Pons (tissue), 1 donor: ENCODE measurements around the gene AFF3.

ENCODE experiments used
- DNase-seq: peaks from one replicate; pipeline ENCODE4 v3.0.0-alpha.2; 2016; ENCODE audit warnings: low spot score

The AFF3 gene

GRCh38 chr2:99634234-99634633 lies 508.2 kb downstream of the AFF3 start:
- DNase-seq, result no peak

GRCh38 chr2:99631700-99632099 lies 510.7 kb downstream of the AFF3 start:
- no peak for DNase-seq

GRCh38 chr2:99629320-99629719 lies 513.1 kb downstream of the AFF3 start:
- no peak for DNase-seq

DNA sequence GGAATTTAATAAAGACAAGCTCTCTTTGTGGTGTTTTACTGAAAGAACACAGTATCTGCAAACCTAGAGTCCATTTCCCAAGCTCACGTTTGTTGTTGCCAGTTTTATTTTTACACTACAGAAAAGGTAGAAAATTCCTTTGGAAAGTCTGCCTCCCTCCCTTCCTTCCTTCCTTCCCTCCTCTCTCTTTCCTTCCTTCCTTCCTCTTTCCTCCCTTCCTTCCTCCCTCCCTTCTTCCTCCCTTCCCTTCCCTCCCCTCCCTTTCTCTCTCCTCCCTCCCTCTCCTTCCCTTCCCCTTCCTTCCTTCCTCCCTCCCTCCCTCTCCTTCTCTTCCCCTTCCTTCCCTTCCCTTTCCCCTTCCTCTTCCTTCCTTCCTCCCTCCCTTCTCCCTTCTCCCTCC lies 516.2 kb downstream of the AFF3 start:
- no peak for DNase-seq

DNA sequence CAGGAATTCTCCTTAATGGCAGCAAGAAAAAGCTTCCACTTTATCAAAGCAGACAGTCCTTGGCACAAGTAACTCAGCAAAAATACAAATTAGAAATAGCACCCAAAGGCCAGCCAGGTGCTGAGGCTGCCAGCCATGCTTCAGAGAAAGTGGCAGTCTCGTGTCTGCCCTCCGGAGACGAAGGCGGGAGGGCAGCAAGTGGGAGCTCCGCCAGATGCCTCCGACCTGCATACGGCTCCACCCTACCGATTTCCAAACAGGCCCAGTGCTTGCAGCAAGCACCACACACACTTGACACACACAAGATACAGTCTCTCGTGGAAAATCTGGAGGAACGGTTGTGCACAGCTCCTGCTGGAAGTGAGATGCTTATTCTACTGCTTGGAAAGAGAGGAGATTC lies 517.7 kb downstream of the AFF3 start:
- DNase-seq, result no peak

- DNase-seq, result no peak
Measured at GRCh38 chr2:99623613-99624012, 518.8 kb downstream of the AFF3 start.

GRCh38 chr2:99623035-99623434 lies 519.4 kb downstream of the AFF3 start:
- DNase-seq, result no peak

GRCh38 chr2:99622534-99622933 lies 519.9 kb downstream of the AFF3 start:
- DNase-seq, result no peak

- DNase-seq, result no peak
Measured at GRCh38 chr2:99621774-99622173, 520.6 kb downstream of the AFF3 start.

- no peak for DNase-seq
Measured at GRCh38 chr2:99621106-99621505, 521.3 kb downstream of the AFF3 start.

- no peak for DNase-seq
Measured at GRCh38 chr2:99619151-99619550, 523.2 kb downstream of the AFF3 start.

DNA sequence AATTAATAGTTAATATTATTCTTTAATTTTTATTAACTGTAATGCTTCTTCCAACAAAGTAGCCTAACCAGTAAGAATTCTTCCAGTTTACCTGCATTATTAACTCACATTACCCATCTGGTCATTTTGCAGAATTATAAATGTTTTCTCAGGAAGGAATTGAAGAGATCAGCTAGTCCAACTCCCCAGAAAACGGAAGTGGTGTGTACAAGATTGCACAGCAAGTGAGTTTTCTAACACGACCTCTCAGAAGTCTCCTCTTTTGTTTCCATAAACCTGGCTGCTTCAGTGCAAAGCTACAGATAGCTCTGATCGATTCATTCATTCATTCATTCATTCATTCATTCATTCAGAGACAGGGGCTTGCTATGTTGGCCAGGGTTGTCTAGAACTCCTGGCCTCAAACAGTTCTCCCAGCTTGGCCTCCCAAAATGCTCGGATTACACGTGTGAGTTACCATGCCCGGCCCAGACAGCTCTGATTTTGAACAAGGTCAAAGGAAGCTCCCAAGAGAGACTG lies 523.8 kb downstream of the AFF3 start:
- DNase-seq, result no peak

- no peak for DNase-seq
Measured at GRCh38 chr2:99617811-99618210, 524.6 kb downstream of the AFF3 start.

DNA sequence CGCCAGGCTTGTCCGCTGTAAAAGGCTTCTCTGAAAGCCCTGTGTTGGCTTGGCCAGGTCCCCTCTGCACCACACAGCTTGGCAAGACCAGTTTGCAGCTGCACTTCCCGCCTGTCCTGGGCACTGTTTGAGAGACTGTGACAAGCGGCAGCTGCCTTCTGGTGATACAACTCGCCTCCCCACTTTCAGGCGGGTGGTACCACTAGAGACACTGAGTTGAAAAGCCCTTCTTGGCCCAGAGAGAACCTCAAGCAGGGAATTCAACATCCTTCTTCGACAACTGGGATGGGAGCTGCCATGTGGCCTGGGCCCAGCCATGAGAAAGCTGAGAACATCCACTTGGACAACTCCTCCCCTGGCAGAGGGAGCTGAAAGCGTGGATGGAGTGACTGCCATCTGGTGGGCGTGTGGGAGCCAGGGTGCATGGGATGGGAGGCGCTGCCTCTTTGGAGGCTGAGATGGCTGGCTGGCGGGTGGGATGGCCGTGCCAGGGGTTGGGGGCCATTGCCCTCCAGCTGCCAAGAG lies 527.1 kb downstream of the AFF3 start:
- peak; percentile 37 for DNase-seq

DNA sequence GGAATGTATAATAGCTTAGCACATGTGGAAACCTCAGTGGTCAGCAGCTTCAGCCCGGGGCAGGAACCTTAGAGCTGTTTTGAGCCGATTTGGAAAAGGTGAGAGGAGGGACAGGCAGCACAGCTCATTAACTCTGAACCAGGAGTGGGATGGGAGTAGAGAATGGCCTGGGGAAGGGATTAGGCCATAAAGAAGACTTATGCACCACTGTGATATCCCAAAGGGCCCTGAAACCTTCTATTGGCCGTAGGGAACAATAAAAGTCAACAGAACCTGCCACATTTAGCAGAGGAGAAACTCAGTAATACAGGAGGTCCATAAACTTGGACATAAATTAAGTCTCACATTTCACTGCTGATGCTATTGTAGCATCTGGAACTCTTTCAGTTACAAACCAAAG lies 528.4 kb downstream of the AFF3 start:
- no peak for DNase-seq

DNA sequence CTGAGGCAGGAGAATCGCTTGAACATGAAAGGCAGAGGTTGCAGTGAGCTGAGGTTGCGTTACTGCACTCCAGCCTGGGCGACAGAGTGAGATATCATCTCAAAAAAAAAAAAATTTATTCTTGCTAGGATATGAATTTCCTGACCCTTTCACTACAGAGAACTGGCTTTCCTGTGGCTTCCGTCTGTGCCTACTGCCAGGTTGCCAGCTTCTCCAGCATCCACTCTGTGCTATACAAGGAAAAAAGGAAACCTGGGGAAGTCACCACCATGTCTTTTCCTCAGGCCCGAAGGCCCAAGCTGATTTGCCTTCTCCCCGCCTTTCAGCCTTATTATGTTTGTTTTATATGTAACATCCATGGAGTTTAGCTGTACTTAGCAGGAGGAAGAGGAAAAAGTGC lies 530.6 kb downstream of the AFF3 start:
- DNase-seq, result no peak

GRCh38 chr2:99611034-99611433 lies 531.4 kb downstream of the AFF3 start:
- no peak for DNase-seq

DNA sequence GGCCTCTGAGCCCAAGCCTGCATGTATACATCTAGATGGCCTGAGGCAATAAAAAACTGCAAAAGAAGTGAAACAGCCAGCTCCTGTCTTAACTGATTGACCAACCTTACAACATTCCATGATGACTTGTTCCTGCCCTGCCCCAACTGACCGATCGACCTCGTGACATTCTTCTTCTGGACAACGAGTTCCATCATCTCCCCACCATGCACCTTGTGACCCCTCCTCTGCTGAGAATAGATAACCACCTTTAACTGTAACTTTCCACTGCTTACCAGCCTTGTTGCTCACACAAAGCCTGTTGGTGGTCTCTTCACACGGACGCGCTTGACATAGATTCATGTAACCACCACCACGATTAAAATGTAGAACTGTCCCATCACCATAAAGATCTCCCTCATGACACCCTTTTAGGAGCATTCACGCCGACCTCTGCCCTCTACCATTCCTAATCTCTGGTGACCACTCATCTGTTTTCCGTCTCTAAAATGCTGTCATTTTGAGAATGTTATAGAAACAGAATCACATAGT lies 532.5 kb downstream of the AFF3 start:
- DNase-seq, result no peak

DNA sequence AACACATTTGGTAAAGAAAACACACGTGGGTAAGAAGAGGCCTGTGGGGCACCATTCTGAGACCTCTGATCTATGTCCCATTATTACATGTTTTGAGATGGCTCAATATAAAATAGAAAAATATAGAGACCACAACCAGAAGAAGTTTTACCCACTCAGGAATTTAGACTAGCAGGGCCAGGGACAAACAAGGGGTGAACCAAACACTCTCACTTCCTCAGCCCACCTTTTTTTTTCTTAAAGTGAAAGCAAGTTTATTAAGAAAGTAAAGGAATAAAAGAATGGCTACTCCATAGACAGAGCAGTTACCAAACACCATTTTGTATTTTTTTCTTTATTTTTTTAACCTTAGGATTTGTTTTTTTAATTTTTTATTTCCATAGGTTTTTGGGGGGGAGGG lies 533.5 kb downstream of the AFF3 start:
- DNase-seq, result no peak

DNA sequence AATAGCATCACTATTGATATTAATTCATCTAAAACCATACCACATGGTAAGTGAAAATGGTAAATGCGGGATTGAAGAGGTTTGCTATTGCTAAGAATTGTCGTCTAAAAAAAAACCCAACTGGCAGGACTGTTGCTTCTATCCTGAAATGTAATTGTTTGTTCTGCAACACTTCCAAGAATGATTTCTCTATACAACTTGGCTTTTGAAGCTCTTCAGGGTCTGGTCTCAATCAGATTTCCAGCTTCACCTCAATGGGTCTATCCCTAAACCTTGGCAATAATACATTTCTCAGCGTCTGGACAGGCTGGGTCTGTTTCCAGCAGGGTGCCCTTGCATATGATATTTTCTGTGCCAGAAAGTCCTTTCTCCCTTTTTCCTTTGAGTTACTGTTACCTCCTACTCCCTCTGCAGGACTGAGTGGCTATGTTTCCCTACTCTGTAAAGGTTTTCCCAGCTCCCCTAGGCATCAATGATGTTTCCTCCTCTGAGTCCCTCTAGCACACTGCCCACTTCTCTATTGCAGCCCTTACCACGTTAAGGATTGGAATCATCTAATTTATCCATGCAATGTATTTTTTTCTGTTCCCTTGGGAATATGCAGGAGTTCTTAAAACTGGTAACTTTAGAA lies 534.4 kb downstream of the AFF3 start:
- no peak for DNase-seq

GRCh38 chr2:99607454-99607853 lies 534.9 kb downstream of the AFF3 start:
- DNase-seq, result no peak

GRCh38 chr2:99605036-99605435 lies 537.4 kb downstream of the AFF3 start:
- DNase-seq, result no peak

GRCh38 chr2:99602476-99602875 lies 539.9 kb downstream of the AFF3 start:
- no peak for DNase-seq
